T-cell (primary cell): ENCODE data around the gene FOXN4. TPM values are rescaled to one million over a fixed set of nuclear protein-coding genes. Genes with fewer than 3 reads are reported as not detected.
A peak's percentile ranks its signal among the peaks of the same experiment; 100 is the strongest.

ENCODE experiments used
- ATAC-seq, 4 experiments: fragments of 200-7000 bp in 3 of 4; fragments of 150-1000 bp in 1 of 4; cut with Tn5 transposase; replicated peaks in 1 of 4; 1 replicate in 3 of 4; 2 replicates in 1 of 4; pipeline ENCODE4 v1.10.0; 2021; ENCODE audit warnings: moderate library complexity in 3 of 4, mild to moderate bottlenecking in 2 of 4, moderate number of reproducible peaks in 1 of 4
- CTCF ChIA-PET, 2 donors: fragments of 300-600 bp; sonication (Branson Sonifier 250); formaldehyde crosslinking; loops; one replicate each; lab custom pipeline; 2022; ENCODE audit warnings: antibody characterized with exemption in 2 of 2; lab: Charles Lee
- POLR2A ChIA-PET, 2 donors: fragments of 300-600 bp; sonication (Branson Sonifier 250); formaldehyde crosslinking; loops; one replicate each; lab custom pipeline; 2022; ENCODE audit warnings: antibody characterized with exemption in 2 of 2; lab: Charles Lee
- DNase-seq, 35 experiments: peaks; one replicate each; pipeline versions ENCODE4 v3.0.0 to v3.0.0-alpha.2; 2013 to 2023
- H3K27ac ChIP-seq: one replicate; pipeline ENCODE4 v1.5.1; 2013; ENCODE audit warnings: low read length
- H3K27me3 ChIP-seq, 2 experiments: replicated peaks in 1 of 2; 1 replicate in 1 of 2; 2 replicates in 1 of 2; pipeline versions ENCODE4 v1.6.1 to v1.7.0; 2013; ENCODE audit warnings: low read length in 1 of 2, mixed read lengths in 1 of 2; ENCODE audit not compliant: control insufficient read depth in 2 of 2, insufficient read depth in 2 of 2; ENCODE audit errors: extremely low read depth in 1 of 2
- H3K36me3 ChIP-seq, 2 donors: 1 replicate in 1 of 2; 2 replicates in 1 of 2; pipeline versions ENCODE4 v1.6.1 to v1.7.0; 2013; ENCODE audit warnings: low read length in 1 of 2; ENCODE audit not compliant: control insufficient read depth in 2 of 2, insufficient read depth in 1 of 2; ENCODE audit errors: extremely low read depth in 1 of 2
- H3K4me1 ChIP-seq, 2 experiments: 1 replicate in 1 of 2; 2 replicates in 1 of 2; pipeline versions ENCODE4 v1.6.1 to v1.7.0; 2013; ENCODE audit warnings: low read length in 2 of 2, mixed read lengths in 1 of 2; ENCODE audit not compliant: insufficient read depth in 2 of 2, control insufficient read depth in 1 of 2; ENCODE audit errors: extremely low read depth in 1 of 2
- H3K4me3 ChIP-seq, 2 donors: 1 replicate in 1 of 2; 2 replicates in 1 of 2; pipeline versions ENCODE4 v1.5.1 to v1.7.0; 2013; ENCODE audit warnings: mild to moderate bottlenecking in 2 of 2, low read length in 1 of 2, moderate library complexity in 1 of 2; ENCODE audit not compliant: control insufficient read depth in 1 of 2; ENCODE audit errors: extremely low read depth in 1 of 2
- H3K9me3 ChIP-seq: 2 replicates; pipeline ENCODE4 v1.7.0; 2013
- H3K27ac Mint-ChIP-seq, 2 donors: one replicate each; pipeline ENCODE4 v1.8.0; 2020 to 2021; ENCODE audit warnings: mild to moderate bottlenecking in 2 of 2, mixed read lengths in 2 of 2
- H3K27me3 Mint-ChIP-seq, 2 donors: one replicate each; pipeline ENCODE4 v1.8.0; 2021 to 2022; ENCODE audit warnings: mixed read lengths in 2 of 2
- H3K36me3 Mint-ChIP-seq: one replicate; pipeline ENCODE4 v1.8.0; 2021; ENCODE audit warnings: mixed read lengths
- H3K4me1 Mint-ChIP-seq, 3 donors: one replicate each; pipeline ENCODE4 v1.8.0; 2020 to 2022; ENCODE audit warnings: mixed read lengths in 3 of 3, mild to moderate bottlenecking in 1 of 3
- H3K4me3 Mint-ChIP-seq, 3 donors: one replicate each; pipeline ENCODE4 v1.8.0; 2020 to 2022; ENCODE audit warnings: mild to moderate bottlenecking in 3 of 3, mixed read lengths in 3 of 3, moderate library complexity in 3 of 3
- H3K9me3 Mint-ChIP-seq, 3 donors: one replicate each; pipeline ENCODE4 v1.8.0; 2020 to 2022; ENCODE audit warnings: mixed read lengths in 3 of 3
- WGBS: methylation state at CpG from one replicate; pipeline ENCODE4 v1.1.5; 2013; ENCODE audit warnings: missing lambda C conversion rate; ENCODE audit not compliant: insufficient coverage; 5-methylcytosine and 5-hydroxymethylcytosine counted together
- total RNA-seq, 35 experiments: library from RNA in 6 of 35; stranded (reverse) in 6 of 35; fragments of 120-200 nt in 1 of 35; gene quantifications; one replicate each; pipeline versions ENCODE4 v1.2.1 to v1.2.4 and lab custom pipeline; 2013 to 2026

The FOXN4 gene
- total RNA-seq, 5 donors from 2014 or later (not counting 1 experiment from before 2014, with no cell fraction given), result not detected

DNA sequence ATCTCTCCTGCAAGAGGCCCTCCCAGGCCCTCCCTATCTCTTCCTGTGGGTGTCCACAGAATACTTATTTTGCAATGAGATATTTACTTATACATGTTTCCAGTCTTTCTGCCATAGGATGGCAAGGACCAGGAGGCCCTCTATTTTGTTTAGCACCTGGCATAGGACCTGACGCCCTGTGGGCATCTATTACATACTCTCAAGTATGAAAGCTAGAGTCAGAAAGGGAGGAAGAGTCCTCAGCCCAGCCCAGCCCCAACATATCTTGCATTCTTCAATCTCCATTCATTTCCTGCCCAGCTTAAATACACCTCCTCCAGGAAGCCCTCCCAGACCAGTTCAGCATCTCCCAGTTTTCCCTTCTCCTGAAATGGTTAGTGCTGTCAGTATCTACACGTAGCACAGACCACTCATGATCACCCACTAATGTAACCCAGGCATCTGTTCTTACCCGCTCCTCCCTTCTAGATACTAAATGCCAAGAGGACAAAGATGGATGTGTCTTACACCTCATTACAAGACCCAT lies 7.4 kb downstream of the FOXN4 start:
- 89% methylated on average over 2 of the region's 3 CpGs for WGBS
- no peaks in the 10 kb centered on the region for H3K9me3 Mint-ChIP-seq
- no peak overlapping the region for H3K4me3 Mint-ChIP-seq
- H3K27ac Mint-ChIP-seq, result no peak overlapping the region
- H3K27me3 Mint-ChIP-seq, result peaks cover 38 to 39% of the 10 kb centered on the region in 2 donors
- Histone ChIP-seq H3K27ac (no peak overlapping the region), H3K4me1 (no peaks in the 10 kb centered on the region), H3K9me3 (no peaks in the 10 kb centered on the region), H3K36me3 (no peaks in the 10 kb centered on the region), H3K27me3 (peaks cover 4 to 36% of the 10 kb centered on the region in 2 experiments), H3K4me3 (no peak overlapping the region)
- DNase-seq (no peak), ATAC-seq (no peak)
- H3K4me1 Mint-ChIP-seq, result no peaks in the 10 kb centered on the region
- CTCF ChIA-PET, result no interaction called here
- H3K36me3 Mint-ChIP-seq, result no peaks in the 10 kb centered on the region
- POLR2A ChIA-PET, result no interaction called here

DNA sequence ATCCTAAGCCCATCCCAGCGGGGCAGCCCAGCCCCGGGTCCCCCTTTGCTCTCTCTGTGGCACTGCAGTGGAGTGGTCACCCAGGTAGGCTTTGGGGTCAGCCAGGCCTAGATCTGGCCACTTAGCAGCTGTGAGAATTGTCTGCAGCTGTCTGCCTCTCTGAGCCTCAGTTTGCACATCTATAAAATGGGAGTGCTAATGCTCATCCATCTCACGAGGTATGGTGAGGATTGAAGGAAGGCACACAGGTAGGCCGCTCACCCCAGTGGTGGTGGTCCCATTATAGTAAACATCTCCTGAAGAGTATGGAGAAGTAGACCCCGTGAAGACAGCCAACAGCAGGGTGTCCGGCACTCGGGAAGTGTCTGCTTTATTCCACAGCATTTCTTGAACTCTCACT lies 9.2 kb downstream of the FOXN4 start:
- no peaks in the 10 kb centered on the region for H3K4me1 Mint-ChIP-seq
- WGBS, result 57% methylated on average over 7 of the region's 7 CpGs
- POLR2A ChIA-PET, result no interaction called here

DNA sequence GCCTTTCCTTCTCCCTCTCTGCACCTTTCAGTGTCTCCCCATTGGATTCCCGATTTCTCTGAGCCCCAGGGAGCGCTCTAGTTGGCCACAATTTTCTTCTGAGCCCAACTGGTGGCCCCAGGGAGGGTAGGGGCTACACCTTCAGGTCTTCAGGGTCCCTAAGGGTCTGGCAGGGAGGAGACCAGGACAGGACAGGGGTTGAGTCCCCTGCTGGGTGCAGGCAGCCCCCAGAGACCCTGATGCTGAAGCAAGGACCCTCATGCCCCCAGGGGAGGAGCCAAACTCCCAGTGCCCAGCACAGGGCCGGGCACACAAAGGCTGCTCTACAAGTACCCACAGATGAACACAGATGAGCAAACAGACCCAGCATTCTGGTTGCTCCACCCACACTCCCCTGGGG lies 12.7 kb downstream of the FOXN4 start:
- no peaks in the 10 kb centered on the region for H3K4me1 ChIP-seq
- H3K4me3 ChIP-seq, result no peak overlapping the region
- 41% methylated on average over 3 of the region's 3 CpGs for WGBS
- H3K9me3 Mint-ChIP-seq, result no peaks in the 10 kb centered on the region
- H3K27ac ChIP-seq, result no peak overlapping the region
- no peak overlapping the region for H3K4me3 Mint-ChIP-seq
- H3K36me3 ChIP-seq, result no peaks in the 10 kb centered on the region
- H3K4me1 Mint-ChIP-seq, result no peaks in the 10 kb centered on the region
- POLR2A ChIA-PET, result no interaction called here
- peaks cover 21 to 32% of the 10 kb centered on the region in 2 donors for H3K27me3 Mint-ChIP-seq
- no peak overlapping the region for H3K27ac Mint-ChIP-seq
- ATAC-seq (no peak), DNase-seq (no peak)
- peaks cover 0 to 50% of the 10 kb centered on the region in 2 experiments for H3K27me3 ChIP-seq
- CTCF ChIA-PET, result no interaction called here
- H3K9me3 ChIP-seq, result no peaks in the 10 kb centered on the region
- no peaks in the 10 kb centered on the region for H3K36me3 Mint-ChIP-seq

More for the DNA sequence above, 9.2 kb downstream of the FOXN4 start:
- CTCF ChIA-PET, result no interaction called here
- Mint-ChIP-seq H3K4me3 (no peak overlapping the region), H3K27ac (no peak overlapping the region), H3K9me3 (no peaks in the 10 kb centered on the region), H3K36me3 (no peaks in the 10 kb centered on the region), H3K27me3 (peaks cover 33 to 36% of the 10 kb centered on the region in 2 donors)
- Histone ChIP-seq H3K9me3 (no peaks in the 10 kb centered on the region), H3K4me1 (no peaks in the 10 kb centered on the region), H3K4me3 (no peak overlapping the region), H3K36me3 (no peaks in the 10 kb centered on the region), H3K27me3 (peaks cover 0 to 30% of the 10 kb centered on the region in 2 experiments), H3K27ac (no peak overlapping the region)
- ATAC-seq, result no peak
- no peak for DNase-seq

- Mint-ChIP-seq H3K4me1 (no peaks in the 10 kb centered on the region), H3K9me3 (no peaks in the 10 kb centered on the region), H3K27ac (no peak overlapping the region), H3K27me3 (peaks cover 21 to 35% of the 10 kb centered on the region in 2 donors), H3K4me3 (no peak overlapping the region), H3K36me3 (no peaks in the 10 kb centered on the region)
- peak in 1 of 4 experiments; percentile 17 for ATAC-seq
- no peak for DNase-seq
- peaks cover 0 to 52% of the 10 kb centered on the region in 2 experiments for H3K27me3 ChIP-seq
- no peaks in the 10 kb centered on the region for H3K36me3 ChIP-seq
- no peak overlapping the region for H3K27ac ChIP-seq
- ChIA-PET CTCF (no interaction called here), POLR2A (no interaction called here)
- 70% methylated on average over 10 of the region's 13 CpGs for WGBS
- no peak overlapping the region for H3K4me3 ChIP-seq
- H3K4me1 ChIP-seq, result no peaks in the 10 kb centered on the region
- no peaks in the 10 kb centered on the region for H3K9me3 ChIP-seq
These were observed 13.2 kb downstream of the FOXN4 start for GRCh38 chr12:109295764-109296425.

- Histone ChIP-seq H3K9me3 (no peaks in the 10 kb centered on the region), H3K36me3 (no peaks in the 10 kb centered on the region), H3K27ac (no peak overlapping the region), H3K27me3 (peaks cover 2 to 53% of the 10 kb centered on the region in 2 experiments), H3K4me1 (no peaks in the 10 kb centered on the region), H3K4me3 (no peak overlapping the region)
- Mint-ChIP-seq H3K9me3 (no peaks in the 10 kb centered on the region), H3K4me3 (no peak overlapping the region), H3K27me3 (peaks cover 24 to 35% of the 10 kb centered on the region in 2 donors), H3K36me3 (no peaks in the 10 kb centered on the region), H3K27ac (no peak overlapping the region), H3K4me1 (no peaks in the 10 kb centered on the region)
- DNase-seq (no peak), ATAC-seq (no peak)
- POLR2A ChIA-PET, result no interaction called here
- CTCF ChIA-PET, result no interaction called here
- WGBS, result 67% methylated on average over 4 of the region's 5 CpGs
These were observed 14.7 kb downstream of the FOXN4 start for GRCh38 chr12:109294286-109294796.

DNA sequence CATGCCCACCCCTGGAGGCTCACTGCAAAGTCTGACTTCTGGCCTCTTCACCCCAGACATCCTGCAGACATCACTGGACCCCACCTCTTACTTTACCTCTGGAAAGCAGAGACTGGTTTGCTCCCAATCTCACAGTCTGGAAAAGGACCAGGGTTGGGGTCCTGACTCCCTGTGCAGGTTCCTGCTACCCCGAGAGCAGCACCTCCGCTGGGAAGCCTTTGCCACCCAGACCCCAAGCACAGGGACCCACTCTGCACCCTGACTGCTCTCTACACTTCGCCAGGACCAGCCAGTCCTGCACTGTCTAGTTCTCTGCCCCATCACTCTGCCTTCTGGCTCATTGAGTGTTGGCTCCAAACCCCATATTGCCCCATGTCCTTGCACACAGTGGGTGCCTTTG lies 16.0 kb downstream of the FOXN4 start:
- H3K27ac ChIP-seq, result no peak overlapping the region
- H3K4me1 ChIP-seq, result no peaks in the 10 kb centered on the region
- Mint-ChIP-seq H3K36me3 (no peaks in the 10 kb centered on the region), H3K4me1 (no peaks in the 10 kb centered on the region), H3K27ac (no peak overlapping the region), H3K27me3 (peaks cover 28 to 37% of the 10 kb centered on the region in 2 donors), H3K4me3 (no peak overlapping the region), H3K9me3 (no peaks in the 10 kb centered on the region)
- H3K36me3 ChIP-seq, result no peaks in the 10 kb centered on the region
- CTCF ChIA-PET, result no interaction called here
- POLR2A ChIA-PET, result no interaction called here
- no peaks in the 10 kb centered on the region for H3K9me3 ChIP-seq
- DNase-seq (no peak), ATAC-seq (no peak)
- WGBS, result 71% methylated on average over 3 of the region's 3 CpGs
- H3K4me3 ChIP-seq, result no peak overlapping the region
- peaks cover 2 to 53% of the 10 kb centered on the region in 2 experiments for H3K27me3 ChIP-seq
